Neural cell (in vitro differentiated cells): ENCODE results near the gene ESR1.

Experiments used
- EZH2 ChIP-seq: fragments of 200-600, 300-800 bp; shearing (Covaris generic), sonication (generic); IDR thresholded peaks from 2 replicates; pipeline ENCODE4 v1.6.1; 2014; ENCODE audit warnings: antibody characterized with exemption, low read length, borderline replicate concordance, mild to moderate bottlenecking; ENCODE audit not compliant: insufficient read depth, poor library complexity, severe bottlenecking
- RAD21 ChIP-seq: fragments of 450-650 bp; conservative IDR thresholded peaks from 2 replicates; pipeline ENCODE4 v1.6.1; 2014; ENCODE audit warnings: antibody characterized with exemption, mild to moderate bottlenecking, moderate library complexity
- TF ChIP-seq, protein P1 (sequence below): fragments of 450-650 bp; IDR thresholded peaks from 2 replicates; pipeline ENCODE4 v1.5.1; 2014; ENCODE audit warnings: antibody characterized with exemption, mild to moderate bottlenecking, moderate library complexity; ENCODE audit not compliant: poor library complexity, severe bottlenecking

DNA sequence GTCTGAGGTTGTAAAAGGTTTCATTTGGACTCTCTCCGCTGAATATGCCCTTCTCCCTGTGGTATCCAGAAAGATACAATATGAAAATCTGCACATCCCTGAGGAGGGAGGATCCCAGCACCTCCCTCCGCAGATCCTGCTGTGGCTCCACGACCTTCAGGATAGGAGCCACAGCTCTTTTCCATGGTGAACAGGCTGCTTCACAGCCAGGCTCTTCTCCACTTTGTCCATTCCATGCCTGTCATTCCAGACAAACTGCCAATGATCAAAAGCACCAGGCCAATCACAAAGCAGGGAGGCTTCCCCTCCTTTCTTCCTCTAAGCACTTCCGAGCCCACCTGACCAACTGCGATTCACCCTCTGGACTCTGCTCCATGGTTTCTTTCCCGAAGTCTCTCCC lies 339.8 kb downstream of the ESR1 start:
- TF ChIP-seq RAD21 (no peak), EZH2 (no peak)
- TF ChIP-seq, protein P1, sequence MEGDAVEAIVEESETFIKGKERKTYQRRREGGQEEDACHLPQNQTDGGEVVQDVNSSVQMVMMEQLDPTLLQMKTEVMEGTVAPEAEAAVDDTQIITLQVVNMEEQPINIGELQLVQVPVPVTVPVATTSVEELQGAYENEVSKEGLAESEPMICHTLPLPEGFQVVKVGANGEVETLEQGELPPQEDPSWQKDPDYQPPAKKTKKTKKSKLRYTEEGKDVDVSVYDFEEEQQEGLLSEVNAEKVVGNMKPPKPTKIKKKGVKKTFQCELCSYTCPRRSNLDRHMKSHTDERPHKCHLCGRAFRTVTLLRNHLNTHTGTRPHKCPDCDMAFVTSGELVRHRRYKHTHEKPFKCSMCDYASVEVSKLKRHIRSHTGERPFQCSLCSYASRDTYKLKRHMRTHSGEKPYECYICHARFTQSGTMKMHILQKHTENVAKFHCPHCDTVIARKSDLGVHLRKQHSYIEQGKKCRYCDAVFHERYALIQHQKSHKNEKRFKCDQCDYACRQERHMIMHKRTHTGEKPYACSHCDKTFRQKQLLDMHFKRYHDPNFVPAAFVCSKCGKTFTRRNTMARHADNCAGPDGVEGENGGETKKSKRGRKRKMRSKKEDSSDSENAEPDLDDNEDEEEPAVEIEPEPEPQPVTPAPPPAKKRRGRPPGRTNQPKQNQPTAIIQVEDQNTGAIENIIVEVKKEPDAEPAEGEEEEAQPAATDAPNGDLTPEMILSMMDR, result no peak
